Effector CD8-positive, alpha-beta T cell (primary cell): ENCODE data around the gene TMEM95.
A peak's percentile ranks its signal among the peaks of the same experiment; 100 is the strongest.

ENCODE experiments used
- DNase-seq: peaks from one replicate; lab custom pipeline; 2025; lab: John Stamatoyannopoulos, UW

The TMEM95 gene

DNA sequence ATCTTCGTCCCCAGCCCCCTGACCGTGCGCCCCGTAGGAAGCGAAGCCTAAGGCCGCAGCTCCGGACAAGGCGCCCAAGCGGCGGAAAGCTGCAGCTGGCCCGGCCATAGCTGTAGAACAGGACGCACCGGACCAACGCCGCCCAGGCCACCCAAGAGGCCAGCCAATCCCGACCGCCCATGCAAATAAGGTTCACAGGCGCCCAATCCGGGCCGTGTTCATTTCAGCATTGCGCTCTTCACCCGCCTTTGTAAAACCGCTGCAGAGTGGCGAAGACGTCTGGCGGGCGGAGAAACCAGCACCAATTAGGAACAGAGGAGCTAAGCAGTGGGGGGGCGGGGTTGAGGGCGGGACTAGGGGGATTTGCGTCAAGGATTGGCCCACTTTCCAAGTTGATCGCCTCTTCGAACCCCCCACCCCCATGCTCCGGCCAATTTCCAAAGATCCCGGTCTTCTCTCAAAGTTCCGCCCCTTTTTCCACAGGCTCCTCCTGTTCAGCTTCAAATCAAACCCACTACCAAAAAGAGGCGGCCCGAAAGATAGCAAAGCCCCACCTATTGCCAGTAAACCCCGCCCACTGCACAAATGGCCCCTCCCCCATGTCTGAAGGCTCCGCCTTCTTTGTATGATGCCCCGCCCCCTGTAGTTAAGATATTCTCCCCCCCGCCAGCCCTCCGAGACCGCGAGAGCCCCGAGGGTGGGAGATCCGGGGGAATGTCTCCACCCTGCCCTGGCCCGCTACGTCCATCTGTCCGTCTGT lies 49.2 kb downstream of the TMEM95 start, which contains the start of gene TMEM256:
Gene TMEM256 (minus strand): TSS at position 121 of the 760 bp plus-strand sequence. CDS start 13 bp downstream, at position 108.
- DNase-seq, result peak; percentile 94

DNA sequence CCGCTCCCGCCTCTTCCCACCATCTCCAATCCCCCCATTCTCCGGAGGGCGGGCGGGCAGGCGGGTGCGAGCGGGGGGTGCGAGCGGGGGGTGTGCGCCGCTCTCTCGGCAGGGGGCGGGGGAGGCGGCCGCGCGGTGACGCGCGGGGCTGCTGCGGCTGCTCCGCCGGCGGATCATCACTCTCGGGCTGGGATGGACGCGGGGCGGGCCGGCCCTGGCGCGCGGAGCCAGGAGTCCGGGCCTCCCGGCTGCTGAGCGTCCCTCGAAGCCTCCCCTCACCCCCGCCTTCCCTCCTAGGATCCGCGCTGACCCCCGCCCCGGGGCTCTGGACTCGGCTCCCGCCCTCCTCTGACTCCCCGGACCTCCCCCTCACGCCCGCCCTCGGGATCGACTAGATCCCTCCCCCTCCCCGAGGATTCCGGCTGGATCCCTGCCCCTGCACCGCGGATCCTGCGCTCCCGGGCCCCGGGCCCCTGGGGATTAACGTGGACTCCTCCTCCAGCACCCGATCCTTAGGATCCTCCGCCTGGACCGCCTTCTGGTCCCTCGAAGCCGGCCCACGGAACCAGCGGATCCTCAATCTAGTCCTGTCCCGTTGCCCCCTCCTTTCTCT lies 49.9 kb downstream of the TMEM95 start:
- DNase-seq, result peak; percentile 73

DNA sequence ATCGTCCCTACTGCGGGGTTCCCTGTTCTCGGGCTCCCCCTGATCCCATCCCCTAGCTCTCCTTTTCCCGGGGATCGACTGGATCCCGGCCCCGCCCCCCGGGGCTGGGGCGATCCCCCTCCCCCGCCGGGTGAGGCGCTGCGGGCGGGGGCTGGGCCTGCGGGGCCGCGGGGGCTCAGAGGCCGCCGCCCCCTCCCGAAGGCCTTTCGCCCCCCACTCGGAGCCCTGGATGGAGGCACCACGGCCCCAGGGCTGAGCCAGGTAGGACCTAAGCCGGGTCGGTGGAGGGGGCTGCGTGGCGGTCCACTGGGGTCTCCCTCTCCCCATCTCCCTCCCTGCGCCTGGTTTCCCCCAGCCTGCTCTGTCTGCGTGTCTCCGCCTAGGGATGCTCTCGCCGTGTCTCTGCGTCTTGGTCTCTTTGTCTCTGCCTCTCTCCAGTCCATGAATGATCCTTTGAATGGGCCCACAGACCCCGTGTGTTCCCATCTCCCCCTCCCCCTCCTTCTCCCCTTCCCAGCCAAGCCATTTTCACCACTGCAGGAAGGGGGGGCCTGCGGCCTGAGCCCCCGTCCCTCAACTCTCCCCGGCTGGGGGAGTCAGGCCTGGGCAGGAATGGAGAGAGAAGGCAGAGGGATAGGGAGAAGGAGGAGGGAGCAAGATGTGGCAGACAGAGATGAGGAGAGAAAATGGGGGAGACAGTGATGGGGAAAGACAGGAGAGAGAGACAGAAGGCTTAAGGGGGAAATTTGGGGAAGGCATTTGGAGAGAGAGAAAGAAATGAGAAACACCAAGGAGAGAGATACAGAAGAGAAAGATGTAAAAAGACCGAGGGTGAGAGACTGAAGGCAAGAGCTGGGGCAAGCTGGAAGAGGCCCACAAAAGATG lies 50.6 kb downstream of the TMEM95 start:
- no peak for DNase-seq

- DNase-seq, result no peak
Measured at GRCh38 chr17:7406235-7406825, 51.4 kb downstream of the TMEM95 start.
